ENCODE measurements around the gene EIPR1. TPM values are rescaled to one million over a fixed set of nuclear protein-coding genes. Genes with fewer than 3 reads are reported as not detected.

Gene EIPR1
- total and polyA plus RNA-seq, 2 experiments from 2014 or later: 17.4 to 46.3 TPM

- H3F3A ChIP-seq (replicated peaks; ENCODE audit: low read depth): no peaks in the 10 kb centered on the region
- peaks cover 14% of the 10 kb centered on the region; the same call in 1 of the 2 replicates for H3K36me3 ChIP-seq (ENCODE audit: insufficient read depth)
- no peak overlapping the region for H3K4me3 ChIP-seq
- no peak overlapping the region for H3K27ac ChIP-seq (ENCODE audit: low read depth)
- no peaks in the 10 kb centered on the region for H4K20me1 ChIP-seq (replicated peaks; ENCODE audit: insufficient read depth)
- H3K79me2 ChIP-seq (replicated peaks; ENCODE audit: insufficient read depth): no peaks in the 10 kb centered on the region; the same call in 1 of the 2 replicates
- no peak overlapping the region for H2AFZ ChIP-seq
- no peak for TF ChIP-seq NANOG (IDR thresholded peaks at IDR 0.05; ENCODE audit: borderline replicate concordance)
- no peak for TF ChIP-seq EZH2phosphoT487 (IDR thresholded peaks at IDR 0.05; ENCODE audit: unreplicated experiment)
- no peak for TF ChIP-seq JUNB (IDR thresholded peaks at IDR 0.05; ENCODE audit: unreplicated experiment)
- TF ChIP-seq ZNF331 (CRISPR knock-in tag; IDR thresholded peaks at IDR 0.05; ENCODE audit: low read depth): no peak
- no peak for TF ChIP-seq CTCF (conservative IDR thresholded peaks at IDR 0.05; ENCODE audit: low read depth in 2 of 2)
- no peak for TF ChIP-seq STAT1 (IDR thresholded peaks at IDR 0.05; ENCODE audit: unreplicated experiment)
- no peak for TF ChIP-seq EZH2 (IDR thresholded peaks at IDR 0.05; ENCODE audit: low read depth, unreplicated experiment)
- TF ChIP-seq REST (IDR thresholded peaks at IDR 0.05; ENCODE audit: unreplicated experiment): no peak
- TF ChIP-seq ZNF462 (CRISPR knock-in tag; IDR thresholded peaks at IDR 0.05): no peak
- no peak for TF ChIP-seq ZNF114 (CRISPR knock-in tag; IDR thresholded peaks at IDR 0.05)
- TF ChIP-seq ETS1 (IDR thresholded peaks at IDR 0.05): no peak
- TF ChIP-seq POLR2AphosphoS5 (IDR thresholded peaks at IDR 0.05; ENCODE audit: low read depth): no peak
- TF ChIP-seq CREB1 (CRISPR knock-in tag; IDR thresholded peaks at IDR 0.05; ENCODE audit: low read depth): no peak
- peaks cover 8% of the 10 kb centered on the region for H3K4me1 ChIP-seq (ENCODE audit: insufficient read depth)
- ATAC-seq: no peak
- DNase-seq (ENCODE audit: low spot score): no peak
- peaks cover 7% of the 10 kb centered on the region for H3K27me3 Mint-ChIP-seq (ENCODE audit: insufficient read depth, low read depth, poor library complexity)
- H3K27ac Mint-ChIP-seq: no peak overlapping the region
- H3K9me3 Mint-ChIP-seq: peaks cover 44% of the 10 kb centered on the region
- H3K4me1 Mint-ChIP-seq: peaks cover 10% of the 10 kb centered on the region
- H3K27me3 ChIP-seq (ENCODE audit: insufficient read depth): no peaks in the 10 kb centered on the region
- H3K9me2 ChIP-seq (ENCODE audit: insufficient read depth): no peaks in the 10 kb centered on the region; the same call in 1 of the 2 replicates
- H3K4me3 Mint-ChIP-seq: no peak overlapping the region
- H3K36me3 Mint-ChIP-seq (ENCODE audit: low read depth): peaks cover 57% of the 10 kb centered on the region
- H3K4me2 ChIP-seq: no peak overlapping the region
Observed at GRCh38 chr2:3248754-3249475, 128.7 kb downstream of the EIPR1 start.
